ENCODE data around the gene SMO.

- TF ChIP-seq CTCF (IDR thresholded peaks at IDR 0.05), result no peak
- TF ChIP-seq EZH2 (IDR thresholded peaks at IDR 0.05), result peak; percentile 41
Observed at GRCh38 chr7:129143724-129144094, 44.7 kb upstream of the SMO start.

Data from neural progenitor cell (in vitro differentiated cells).